ENCODE data around the gene ZNF169. TPM values are rescaled to one million over a fixed set of nuclear protein-coding genes. Genes with fewer than 3 reads are reported as not detected.

The ZNF169 gene
- total RNA-seq = 5.0 and 9.0 TPM in 2 replicates

GRCh38 chr9:94259077-94259862, at the start of gene ZNF169:
Gene ZNF169 (plus strand): TSS chr9:94259298. CDS start chr9:94278813, 19,515 bp downstream.

DNA sequence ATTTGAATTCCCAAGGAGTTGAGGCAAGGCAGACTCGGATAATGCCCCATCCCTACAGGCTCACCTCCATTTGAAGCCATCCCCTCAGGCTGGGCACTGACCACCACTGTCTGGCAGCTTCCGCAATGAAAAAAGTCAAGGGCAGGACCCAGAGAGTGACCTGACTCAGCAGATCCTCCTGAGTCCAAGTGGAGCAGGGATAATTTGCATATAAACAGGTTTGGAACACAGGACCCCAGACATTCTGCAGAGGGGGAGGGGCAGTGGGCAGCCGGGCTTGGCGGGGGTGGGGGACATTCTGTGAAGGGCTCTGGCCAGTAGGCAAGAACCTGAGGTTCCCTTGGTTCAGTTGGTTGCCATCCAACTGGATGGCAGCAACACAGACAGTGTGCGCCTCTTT, 69.4 kb downstream of the ZNF169 start, which contains the start of gene NUTM2F:
Gene NUTM2F, minus strand, starts transcription at position 101 of the 400 bp plus-strand sequence. Its CDS starts 21 bp downstream, at position 80.

Other genes with a start within 250 kb of the ZNF169 start
- 8.9 and 9.9 TPM in 2 replicates for gene PTPDC1, start 174.8 kb upstream of the ZNF169 start, total RNA-seq
- not detected in 2 replicates for gene NUTM2F, start 69.3 kb downstream of the ZNF169 start, total RNA-seq

Measured in smooth muscle cell of trachea (primary cell).